Mesendoderm (in vitro differentiated cells): ENCODE measurements around the gene C17orf114.
A peak's percentile ranks its signal among the peaks of the same experiment; 100 is the strongest.

Experiments
- DNase-seq: peaks from one replicate; pipeline ENCODE4 v3.0.0; 2013
- H2AK5ac ChIP-seq: 2 replicates; pipeline ENCODE4 v1.6.1; 2013; ENCODE audit warnings: low read length, inconsistent platforms
- H2BK120ac ChIP-seq: 2 replicates; pipeline ENCODE4 v1.6.1; 2013; ENCODE audit warnings: low read depth, mild to moderate bottlenecking, low read length, moderate library complexity, mixed read lengths
- H2BK15ac ChIP-seq: replicated peaks from 2 replicates; pipeline ENCODE4 v1.6.1; 2013; ENCODE audit warnings: low read depth, mild to moderate bottlenecking, moderate library complexity
- H2BK5ac ChIP-seq: 2 replicates; pipeline ENCODE4 v1.6.1; 2013; ENCODE audit warnings: low read length, inconsistent platforms
- H3K18ac ChIP-seq: 2 replicates; pipeline ENCODE4 v1.6.1; 2013; ENCODE audit warnings: mild to moderate bottlenecking, low read length, mixed read lengths
- H3K23ac ChIP-seq: one replicate; pipeline ENCODE4 v1.6.1; 2013; ENCODE audit warnings: low read length
- H3K27ac ChIP-seq: 2 replicates; pipeline ENCODE4 v1.5.1; 2013; ENCODE audit warnings: low read depth, mild to moderate bottlenecking, inconsistent platforms, low read length, moderate library complexity
- H3K27me3 ChIP-seq: 2 replicates; pipeline ENCODE4 v1.6.1; 2013; ENCODE audit warnings: low read length, control low read depth, mild to moderate bottlenecking, inconsistent platforms; ENCODE audit not compliant: insufficient read depth, poor library complexity
- H3K36me3 ChIP-seq: 2 replicates; pipeline ENCODE4 v1.6.1; 2013; ENCODE audit warnings: low read length, inconsistent platforms; ENCODE audit not compliant: control insufficient read depth, insufficient read depth
- H3K4ac ChIP-seq: one replicate; pipeline ENCODE4 v1.6.1; 2013; ENCODE audit warnings: low read depth, mild to moderate bottlenecking, low read length, moderate library complexity
- H3K4me1 ChIP-seq: 2 replicates; pipeline ENCODE4 v1.6.1; 2013; ENCODE audit warnings: low read depth, low read length, inconsistent platforms; ENCODE audit not compliant: control insufficient read depth
- H3K4me2 ChIP-seq: 2 replicates; pipeline ENCODE4 v1.6.1; 2013; ENCODE audit warnings: low read length
- H3K4me3 ChIP-seq: 2 replicates; pipeline ENCODE4 v1.5.1; 2013; ENCODE audit warnings: mild to moderate bottlenecking, low read length
- H3K56ac ChIP-seq: one replicate; pipeline ENCODE4 v1.6.1; 2013; ENCODE audit warnings: low read length
- H3K79me1 ChIP-seq: 2 replicates; pipeline ENCODE4 v1.6.1; 2013; ENCODE audit warnings: low read length, inconsistent platforms
- H3K79me2 ChIP-seq: 2 replicates; pipeline ENCODE4 v1.6.1; 2013; ENCODE audit warnings: mild to moderate bottlenecking, low read length; ENCODE audit not compliant: control insufficient read depth, insufficient read depth
- H3K9ac ChIP-seq: 2 replicates; pipeline ENCODE4 v1.6.1; 2013; ENCODE audit warnings: low read length, inconsistent platforms
- H4K5ac ChIP-seq: one replicate; pipeline ENCODE4 v1.6.1; 2013; ENCODE audit warnings: low read length
- H4K8ac ChIP-seq: one replicate; pipeline ENCODE4 v1.6.1; 2013; ENCODE audit warnings: low read depth, mild to moderate bottlenecking, control low read depth, low read length, moderate library complexity
- WGBS: extraction: QIAGEN DNeasy Blood & Tissue Kit; methylation state at CpG from one replicate; pipeline ENCODE4 v1.1.7; 2013; ENCODE audit warnings: low lambda C conversion rate, missing lambda C conversion rate; ENCODE audit not compliant: insufficient coverage; ENCODE audit errors: extremely low coverage; 5-methylcytosine and 5-hydroxymethylcytosine counted together

Gene C17orf114

DNA sequence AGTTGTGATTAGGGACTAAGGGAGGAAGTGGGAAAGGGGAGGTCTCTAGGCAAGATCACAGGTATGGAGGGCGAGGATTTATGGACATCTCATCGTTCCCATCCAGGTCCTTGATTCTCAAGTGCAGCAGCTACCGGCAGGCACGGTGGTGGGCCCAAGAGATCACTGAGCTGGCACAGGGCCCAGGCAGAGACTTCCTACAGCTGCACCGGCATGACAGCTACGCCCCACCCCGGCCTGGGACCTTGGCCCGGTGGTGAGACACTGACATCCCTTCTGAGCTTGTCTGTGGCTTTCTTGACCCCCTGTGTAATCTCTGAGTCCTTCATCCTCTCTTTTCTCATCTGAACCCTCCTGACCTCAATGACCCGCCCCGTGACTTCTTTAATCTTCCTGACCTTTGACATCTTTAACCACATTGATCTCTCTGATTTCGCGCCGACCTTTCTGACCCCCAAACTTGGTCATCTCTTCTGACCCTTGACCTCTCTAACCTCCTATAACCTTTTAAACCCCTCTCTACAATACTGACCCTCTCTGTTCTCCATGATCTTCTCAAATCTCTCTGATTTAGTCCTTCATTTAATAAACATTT lies 8.7 kb upstream of the C17orf114 start:
- no peaks in the 10 kb centered on the region for H3K4me1 ChIP-seq
- no peak overlapping the region for H3K9ac ChIP-seq
- no peak overlapping the region for H2AK5ac ChIP-seq
- no peak overlapping the region for H3K23ac ChIP-seq
- no peak overlapping the region for H3K4me2 ChIP-seq
- H3K4me3 ChIP-seq: no peak overlapping the region
- H4K5ac ChIP-seq: no peak overlapping the region
- H3K79me2 ChIP-seq: no peaks in the 10 kb centered on the region
- DNase-seq: no peak
- H2BK120ac ChIP-seq: no peak overlapping the region
- no peak overlapping the region for H2BK15ac ChIP-seq
- H2BK5ac ChIP-seq: no peak overlapping the region
- no peaks in the 10 kb centered on the region for H3K27me3 ChIP-seq
- H3K56ac ChIP-seq: no peak overlapping the region
- H3K79me1 ChIP-seq: no peaks in the 10 kb centered on the region
- H4K8ac ChIP-seq: no peak overlapping the region
- H3K36me3 ChIP-seq: peaks cover 3% of the 10 kb centered on the region
- WGBS: no CpG with 5 or more reads among the region's 13 CpGs
- no peak overlapping the region for H3K4ac ChIP-seq
- no peak overlapping the region for H3K18ac ChIP-seq
- no peak overlapping the region for H3K27ac ChIP-seq

- Histone ChIP-seq H2BK5ac (no peak overlapping the region), H4K5ac (no peak overlapping the region), H4K8ac (no peak overlapping the region), H3K4me1 (no peaks in the 10 kb centered on the region), H3K79me2 (no peaks in the 10 kb centered on the region), H3K27ac (no peak overlapping the region), H2AK5ac (no peak overlapping the region), H3K27me3 (no peaks in the 10 kb centered on the region), H3K79me1 (no peaks in the 10 kb centered on the region), H3K4me3 (no peak overlapping the region), H3K36me3 (no peaks in the 10 kb centered on the region), H3K4me2 (no peak overlapping the region), H3K56ac (no peak overlapping the region), H3K23ac (no peak overlapping the region), H3K9ac (no peak overlapping the region), H3K4ac (no peak overlapping the region), H2BK15ac (no peak overlapping the region), H2BK120ac (no peak overlapping the region), H3K18ac (no peak overlapping the region)
- no peak for DNase-seq
- no CpG with 5 or more reads among the region's 6 CpGs for WGBS
Observed at GRCh38 chr17:4808378-4808767, 6.2 kb upstream of the C17orf114 start.

GRCh38 chr17:4807605-4808377 lies 5.7 kb upstream of the C17orf114 start:
- H3K27me3 ChIP-seq: no peaks in the 10 kb centered on the region
- H3K4me2 ChIP-seq: peak overlapping the region; percentile 54
- no peak overlapping the region for H4K5ac ChIP-seq
- no peak overlapping the region for H3K27ac ChIP-seq
- peak overlapping the region; percentile 59 for H3K9ac ChIP-seq
- H3K23ac ChIP-seq: no peak overlapping the region
- no peaks in the 10 kb centered on the region for H3K36me3 ChIP-seq
- H2BK120ac ChIP-seq: no peak overlapping the region
- H2BK15ac ChIP-seq: no peak overlapping the region
- no peaks in the 10 kb centered on the region for H3K4me1 ChIP-seq
- no peak for DNase-seq
- H3K56ac ChIP-seq: peak overlapping the region; percentile 90
- peak overlapping the region; percentile 22 for H3K18ac ChIP-seq
- H4K8ac ChIP-seq: no peak overlapping the region
- no peak overlapping the region for H2BK5ac ChIP-seq
- no peak overlapping the region for H2AK5ac ChIP-seq
- peak overlapping the region; percentile 26 for H3K4me3 ChIP-seq
- H3K79me2 ChIP-seq: no peaks in the 10 kb centered on the region
- H3K4ac ChIP-seq: peak overlapping the region; percentile 88
- no peaks in the 10 kb centered on the region for H3K79me1 ChIP-seq
- WGBS: no CpG with 5 or more reads among the region's 32 CpGs

DNA sequence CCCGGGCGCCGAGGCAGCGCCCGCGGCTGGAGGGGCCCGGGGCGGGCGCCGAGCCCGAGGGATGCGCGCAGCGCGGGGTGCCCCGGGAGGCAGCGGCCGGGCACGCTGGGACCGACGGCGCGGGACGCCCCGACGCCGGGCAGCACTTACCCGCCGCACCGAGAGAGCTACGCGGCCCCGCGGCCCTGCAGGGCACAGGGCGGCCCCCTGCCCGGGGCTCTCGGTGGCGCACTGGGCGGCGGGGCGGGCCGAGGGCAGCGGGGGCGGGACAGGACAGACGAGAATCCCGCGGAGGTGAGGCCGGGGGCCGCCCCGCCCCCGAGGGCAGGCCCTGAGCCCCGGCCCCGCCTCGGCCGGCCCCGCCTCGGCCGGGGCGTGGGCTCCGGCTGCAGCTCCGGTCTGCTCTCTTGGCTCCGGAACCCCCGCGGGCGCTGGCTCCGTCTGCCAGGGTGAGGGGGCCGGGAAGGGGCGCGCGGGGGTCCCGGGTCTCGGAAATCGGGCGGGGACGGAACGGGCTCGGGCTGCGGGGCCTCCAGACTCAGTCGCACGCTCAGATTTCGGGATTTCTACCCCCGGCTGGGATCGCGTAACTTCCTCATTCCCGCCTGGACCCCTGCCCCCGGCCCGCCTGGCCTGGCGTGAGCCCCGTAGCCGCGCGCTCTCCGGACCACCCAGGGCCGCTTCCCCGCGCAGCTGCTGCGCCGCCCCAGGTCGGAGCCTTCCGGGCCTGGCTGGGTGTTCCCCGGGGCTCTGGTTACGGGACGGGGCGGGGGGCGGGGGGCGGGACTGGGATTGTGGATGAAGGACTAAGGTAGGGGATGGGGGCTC lies 4.9 kb upstream of the C17orf114 start, which contains the start of gene PLD2:
TSS of gene PLD2 (plus strand) at position 376 of the 828 bp plus-strand sequence. CDS start 621 bp downstream, outside the sequence.
- no peak within 1 kb of the TSS for H3K23ac ChIP-seq
- peak within 1 kb of the TSS; percentile 88 for H3K4ac ChIP-seq
- no peak within 1 kb of the TSS for H4K5ac ChIP-seq
- H2BK120ac ChIP-seq: peak within 1 kb of the TSS; percentile 78
- H2AK5ac ChIP-seq: no peak within 1 kb of the TSS
- H3K4me3 ChIP-seq: peak within 1 kb of the TSS; percentile 80
- H3K27me3 ChIP-seq: no peaks in the 10 kb centered on the region
- peak within 1 kb of the TSS; percentile 87 for H4K8ac ChIP-seq
- peak within 1 kb of the TSS; percentile 92 for H3K18ac ChIP-seq
- WGBS: no CpG with 5 or more reads among the region's 106 CpGs
- no peak within 1 kb of the TSS for H3K27ac ChIP-seq
- no peak within 1 kb of the TSS for H2BK15ac ChIP-seq
- DNase-seq: peak; percentile 88
- no peaks in the 10 kb centered on the region for H3K79me1 ChIP-seq
- H3K4me1 ChIP-seq: no peaks in the 10 kb centered on the region
- H3K9ac ChIP-seq: peak within 1 kb of the TSS; percentile 91
- no peaks in the 10 kb centered on the region for H3K79me2 ChIP-seq
- H3K4me2 ChIP-seq: peak within 1 kb of the TSS; percentile 95
- H3K56ac ChIP-seq: peak within 1 kb of the TSS; percentile 93
- H2BK5ac ChIP-seq: no peak within 1 kb of the TSS
- H3K36me3 ChIP-seq: no peaks in the 10 kb centered on the region

DNA sequence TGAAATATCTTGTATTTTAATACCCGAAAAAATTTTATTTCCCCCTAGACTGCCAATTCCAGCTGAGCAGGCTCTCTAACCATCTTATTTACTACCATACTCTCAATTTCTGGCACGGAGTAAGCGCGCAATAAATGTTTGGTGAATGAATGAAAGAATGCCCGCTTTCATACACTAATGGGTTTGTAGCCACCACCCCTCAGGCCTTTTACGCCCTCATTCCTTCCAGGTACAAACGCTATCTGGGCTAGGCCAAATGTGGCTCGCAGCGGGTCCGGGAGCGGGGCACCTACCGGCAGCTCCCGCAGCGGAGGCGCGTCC lies 4.3 kb upstream of the C17orf114 start:
- H2BK15ac ChIP-seq: no peak overlapping the region
- no peak overlapping the region for H3K23ac ChIP-seq
- H3K4me3 ChIP-seq: peak overlapping the region; percentile 80
- no peaks in the 10 kb centered on the region for H3K4me1 ChIP-seq
- H2AK5ac ChIP-seq: no peak overlapping the region
- peak overlapping the region; percentile 93 for H3K56ac ChIP-seq
- peak overlapping the region; percentile 92 for H3K18ac ChIP-seq
- no peak for DNase-seq
- H4K8ac ChIP-seq: peak overlapping the region; percentile 87
- no peaks in the 10 kb centered on the region for H3K79me2 ChIP-seq
- no peaks in the 10 kb centered on the region for H3K36me3 ChIP-seq
- no peak overlapping the region for H3K27ac ChIP-seq
- no peak overlapping the region for H4K5ac ChIP-seq
- no peaks in the 10 kb centered on the region for H3K79me1 ChIP-seq
- no peak overlapping the region for H2BK120ac ChIP-seq
- no CpG with 5 or more reads among the region's 16 CpGs for WGBS
- H3K9ac ChIP-seq: peak overlapping the region; percentile 91
- H3K27me3 ChIP-seq: no peaks in the 10 kb centered on the region
- no peak overlapping the region for H3K4ac ChIP-seq
- peak overlapping the region; percentile 95 for H3K4me2 ChIP-seq
- H2BK5ac ChIP-seq: no peak overlapping the region
